Upper lobe of right lung (tissue), 1 donor: ENCODE results near the gene PLCH1. TPM values are rescaled to one million over a fixed set of nuclear protein-coding genes. Genes with fewer than 3 reads are reported as not detected.

Source experiments
- ATAC-seq: fragments of 200-7000 bp; cut with Tn5 transposase; one replicate; pipeline ENCODE4 v1.9.1; 2020; ENCODE audit warnings: mild to moderate bottlenecking, moderate library complexity
- DNase-seq: peaks from one replicate; pipeline ENCODE4 v3.0.0-alpha.2; 2020
- H3K27ac ChIP-seq: fragments of 200-600 bp; one replicate; pipeline ENCODE4 v1.8.0; 2022
- H3K27me3 ChIP-seq: fragments of 200-600 bp; one replicate; pipeline ENCODE4 v1.8.0; 2022; ENCODE audit warnings: mild to moderate bottlenecking
- H3K36me3 ChIP-seq: fragments of 200-600 bp; one replicate; pipeline ENCODE4 v1.8.0; 2022
- H3K4me1 ChIP-seq: fragments of 200-600 bp; one replicate; pipeline ENCODE4 v1.8.0; 2022
- H3K4me3 ChIP-seq: fragments of 200-600 bp; one replicate; pipeline ENCODE4 v1.8.0; 2022; ENCODE audit warnings: mild to moderate bottlenecking
- H3K9me3 ChIP-seq: fragments of 200-600 bp; one replicate; pipeline ENCODE4 v1.8.0; 2022
- intact Hi-C: fragments of 100-400 bp; cut with DNase I; formaldehyde crosslinking; loops from one replicate; pipeline ENCODE4 v1.11.0; 2022
- total RNA-seq: library from RNA; stranded (reverse); fragmentation: NEBNext Ultra II Directional; extraction: Animal tissue kit (Norgen Biotek cat#: 25700); gene quantifications from one replicate; pipeline ENCODE4 v1.2.1, GENCODE V29; 2021
- TF ChIP-seq, protein P1 (sequence below): fragments of 200-600 bp; IDR thresholded peaks from one replicate; pipeline ENCODE4 v1.8.0; 2022; ENCODE audit warnings: antibody characterized with exemption
- donor health status: DM: no; HTN: yes; CAD: no; lungs with severe emphysema.

Gene PLCH1
- total RNA-seq, 1 donor from 2014 or later, result 12.1 TPM

DNA sequence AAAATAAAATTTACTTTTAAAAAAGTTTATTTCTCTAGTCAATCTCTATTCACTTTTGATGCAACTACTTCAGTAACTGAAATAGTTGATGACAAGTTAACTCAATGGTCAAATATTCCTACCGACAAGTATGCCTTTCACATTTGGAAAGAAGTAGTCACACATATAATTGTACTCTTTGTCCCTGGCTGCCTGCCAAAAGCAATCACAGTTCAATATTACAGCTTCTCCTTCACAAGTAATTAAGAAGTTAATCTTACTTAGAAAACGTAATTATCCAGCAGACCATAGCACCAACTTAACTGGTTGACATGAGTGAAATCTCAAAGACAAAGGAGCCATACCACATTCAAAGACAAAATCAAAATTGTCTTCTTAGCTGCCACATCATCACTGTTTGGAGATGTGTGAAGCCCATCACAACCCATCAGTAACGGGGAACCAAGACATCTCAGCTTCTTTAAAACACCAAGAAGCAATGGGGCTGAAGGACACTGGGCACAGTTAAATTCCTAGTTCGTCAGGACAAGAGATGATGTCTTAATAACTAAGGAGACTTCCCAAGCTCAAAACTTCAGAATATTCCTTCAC is 86.1 kb downstream of the PLCH1 start:
- Histone ChIP-seq H3K27me3 (no peaks in the 10 kb centered on the region), H3K36me3 (no peaks in the 10 kb centered on the region), H3K4me3 (no peak overlapping the region), H3K4me1 (peaks cover 7% of the 10 kb centered on the region), H3K9me3 (no peaks in the 10 kb centered on the region), H3K27ac (no peak overlapping the region)
- intact Hi-C loops, result no loop called here
- TF ChIP-seq, protein P1, sequence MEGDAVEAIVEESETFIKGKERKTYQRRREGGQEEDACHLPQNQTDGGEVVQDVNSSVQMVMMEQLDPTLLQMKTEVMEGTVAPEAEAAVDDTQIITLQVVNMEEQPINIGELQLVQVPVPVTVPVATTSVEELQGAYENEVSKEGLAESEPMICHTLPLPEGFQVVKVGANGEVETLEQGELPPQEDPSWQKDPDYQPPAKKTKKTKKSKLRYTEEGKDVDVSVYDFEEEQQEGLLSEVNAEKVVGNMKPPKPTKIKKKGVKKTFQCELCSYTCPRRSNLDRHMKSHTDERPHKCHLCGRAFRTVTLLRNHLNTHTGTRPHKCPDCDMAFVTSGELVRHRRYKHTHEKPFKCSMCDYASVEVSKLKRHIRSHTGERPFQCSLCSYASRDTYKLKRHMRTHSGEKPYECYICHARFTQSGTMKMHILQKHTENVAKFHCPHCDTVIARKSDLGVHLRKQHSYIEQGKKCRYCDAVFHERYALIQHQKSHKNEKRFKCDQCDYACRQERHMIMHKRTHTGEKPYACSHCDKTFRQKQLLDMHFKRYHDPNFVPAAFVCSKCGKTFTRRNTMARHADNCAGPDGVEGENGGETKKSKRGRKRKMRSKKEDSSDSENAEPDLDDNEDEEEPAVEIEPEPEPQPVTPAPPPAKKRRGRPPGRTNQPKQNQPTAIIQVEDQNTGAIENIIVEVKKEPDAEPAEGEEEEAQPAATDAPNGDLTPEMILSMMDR, result no peak
- DNase-seq (no peak), ATAC-seq (no peak)

DNA sequence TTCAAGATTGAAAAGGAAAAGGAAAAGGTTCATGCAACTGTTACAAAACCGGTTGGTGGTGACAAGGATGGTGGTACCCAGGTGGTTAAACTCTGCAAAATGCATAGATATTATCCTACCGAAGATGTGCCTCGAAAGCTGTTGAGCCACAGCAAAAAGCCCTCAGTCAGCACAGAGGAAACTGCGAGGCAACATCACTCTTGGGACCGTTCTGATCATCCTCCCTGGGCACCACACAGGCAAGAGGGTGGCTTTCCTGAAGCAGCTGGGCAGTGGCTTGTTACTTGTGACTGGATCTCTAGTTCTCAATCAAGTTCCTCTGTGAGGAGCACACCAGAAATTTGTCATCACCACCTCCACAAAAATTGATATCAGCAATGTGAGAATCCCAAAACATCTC is 86.9 kb downstream of the PLCH1 start:
- intact Hi-C loops, result no loop called here

DNA sequence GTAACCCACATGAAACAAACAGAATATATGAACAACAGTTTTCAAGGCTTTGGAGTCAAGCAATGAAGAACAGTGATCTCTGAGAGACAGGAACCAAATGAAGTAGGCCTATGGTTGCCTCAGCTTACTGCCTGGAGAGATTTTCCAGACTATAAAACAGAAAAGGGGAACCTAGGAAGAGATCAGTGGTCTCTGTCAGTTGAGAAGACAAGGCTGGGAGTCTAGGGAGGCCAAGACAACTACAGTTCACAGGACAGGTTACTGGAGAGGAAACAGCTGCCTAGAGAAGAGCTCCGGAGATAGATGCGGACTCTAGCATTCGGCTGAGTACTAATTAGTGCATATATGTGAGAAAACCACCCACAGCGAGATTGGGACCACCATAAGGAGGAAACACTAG is 87.7 kb downstream of the PLCH1 start:
- H3K4me3 ChIP-seq, result no peak overlapping the region
- TF ChIP-seq, protein P1, result no peak
- H3K4me1 ChIP-seq, result no peaks in the 10 kb centered on the region
- DNase-seq (no peak), ATAC-seq (no peak)
- no peaks in the 10 kb centered on the region for H3K9me3 ChIP-seq
- no peak overlapping the region for H3K27ac ChIP-seq
- no peaks in the 10 kb centered on the region for H3K27me3 ChIP-seq
- no peaks in the 10 kb centered on the region for H3K36me3 ChIP-seq
- intact Hi-C loops, result no loop called here

More for the DNA sequence above, 86.9 kb downstream of the PLCH1 start:
- TF ChIP-seq, protein P1, result no peak
- Histone ChIP-seq H3K4me3 (no peak overlapping the region), H3K4me1 (no peaks in the 10 kb centered on the region), H3K36me3 (no peaks in the 10 kb centered on the region), H3K27me3 (no peaks in the 10 kb centered on the region), H3K9me3 (no peaks in the 10 kb centered on the region), H3K27ac (no peak overlapping the region)
- DNase-seq (no peak), ATAC-seq (no peak)

DNA sequence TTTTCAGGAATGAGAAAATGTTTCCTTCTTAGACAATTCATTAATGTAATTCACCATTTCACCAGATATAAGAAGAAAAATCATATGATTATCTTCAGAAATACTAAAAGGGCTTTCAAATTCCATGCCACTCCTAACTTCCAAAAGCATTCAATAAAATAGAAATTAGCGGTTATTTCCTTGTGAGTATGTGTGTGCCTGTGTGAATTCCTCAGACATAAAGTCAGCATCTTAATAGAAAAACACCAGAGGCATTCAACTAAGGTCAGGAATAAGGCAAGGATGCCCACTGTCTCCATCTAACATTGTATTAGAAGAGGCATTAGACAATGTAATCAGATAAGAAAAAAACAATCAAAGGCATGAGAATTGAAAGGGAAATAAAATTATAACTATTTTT is 88.4 kb downstream of the PLCH1 start:
- no peak for DNase-seq
- H3K27me3 ChIP-seq, result no peaks in the 10 kb centered on the region
- H3K36me3 ChIP-seq, result no peaks in the 10 kb centered on the region
- no peaks in the 10 kb centered on the region for H3K4me1 ChIP-seq
- intact Hi-C loops, result no loop called here
- no peak overlapping the region for H3K27ac ChIP-seq
- ATAC-seq, result no peak
- TF ChIP-seq, protein P1, result no peak
- H3K4me3 ChIP-seq, result no peak overlapping the region
- no peaks in the 10 kb centered on the region for H3K9me3 ChIP-seq

DNA sequence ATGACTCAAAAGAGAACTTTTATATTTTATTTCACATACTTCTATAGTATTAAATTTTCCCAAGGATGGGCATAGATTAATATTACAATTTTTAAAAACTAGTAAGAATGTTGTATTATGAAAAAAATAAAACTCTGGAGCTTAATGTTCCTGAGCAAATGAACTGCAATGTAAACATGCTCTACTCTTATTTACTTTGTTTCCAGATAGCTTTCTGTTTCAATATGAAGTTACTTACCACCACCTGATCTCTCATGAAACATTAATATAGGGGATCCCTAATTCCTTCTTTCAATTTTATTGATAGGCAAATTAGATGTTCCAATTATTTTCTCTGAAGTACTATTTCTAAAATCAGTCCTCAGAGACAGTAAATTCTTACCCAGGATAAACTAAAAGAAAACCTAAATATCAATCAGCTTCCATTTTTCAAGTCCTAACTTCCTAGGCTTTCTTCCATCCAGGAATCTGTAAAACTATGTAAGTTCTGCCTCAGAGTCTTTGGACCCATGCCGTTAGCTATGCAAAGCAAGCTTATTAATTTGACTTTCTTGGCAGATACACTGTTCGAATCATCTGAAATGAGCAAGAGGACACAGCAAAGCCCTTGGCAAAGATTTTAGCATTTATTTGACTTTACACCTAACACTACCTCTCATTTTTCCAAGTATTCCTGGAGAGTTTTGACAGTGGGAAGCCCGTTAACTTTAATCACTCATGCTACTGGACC is 93.2 kb downstream of the PLCH1 start:
- no peak for DNase-seq
- no peaks in the 10 kb centered on the region for H3K27me3 ChIP-seq
- H3K4me3 ChIP-seq, result no peak overlapping the region

More for the DNA sequence above, 93.2 kb downstream of the PLCH1 start:
- no peaks in the 10 kb centered on the region for H3K4me1 ChIP-seq
- intact Hi-C loops, result no loop called here
- TF ChIP-seq, protein P1, result no peak
- H3K27ac ChIP-seq, result no peak overlapping the region
- no peaks in the 10 kb centered on the region for H3K36me3 ChIP-seq
- no peaks in the 10 kb centered on the region for H3K9me3 ChIP-seq
- no peak for ATAC-seq
